OCI-LY1 (cell line): Measurements from ENCODE around the gene MAPK13.

ENCODE experiments used
- H2AFZ ChIP-seq: fragments of 200-600 bp; sonication (generic), shearing (Covaris generic); 2 replicates; pipeline ENCODE4 v1.6.0; 2014; ENCODE audit warnings: antibody characterized with exemption, mild to moderate bottlenecking, low read length
- H3F3A ChIP-seq: fragments of 200-600 bp; sonication (generic), shearing (Covaris generic); 2 replicates; pipeline ENCODE4 v1.6.0; 2014; ENCODE audit warnings: mild to moderate bottlenecking, antibody characterized with exemption, low read length, moderate library complexity; ENCODE audit not compliant: insufficient read depth
- H3K27ac ChIP-seq: fragments of 200-600 bp; sonication (generic); 2 replicates; pipeline ENCODE4 v1.5.1; 2014; ENCODE audit warnings: low read length, mixed run types, mild to moderate bottlenecking, low read depth; ENCODE audit not compliant: poor library complexity, severe bottlenecking
- H3K27me3 ChIP-seq: fragments of 200-600 bp; sonication (generic); 2 replicates; pipeline ENCODE4 v1.6.0; 2014; ENCODE audit warnings: antibody characterized with exemption, mild to moderate bottlenecking, low read length, moderate library complexity; ENCODE audit not compliant: insufficient read depth
- H3K36me3 ChIP-seq: fragments of 200-600 bp; sonication (generic); 2 replicates; pipeline ENCODE4 v1.6.1; 2014; ENCODE audit warnings: mild to moderate bottlenecking, antibody characterized with exemption, low read length, moderate library complexity, mixed read lengths; ENCODE audit not compliant: insufficient read depth
- H3K4me1 ChIP-seq: fragments of 200-600 bp; sonication (generic); 2 replicates; pipeline ENCODE4 v1.5.1; 2014; ENCODE audit warnings: mild to moderate bottlenecking, low read length, moderate library complexity; ENCODE audit not compliant: insufficient read depth, severe bottlenecking
- H3K4me2 ChIP-seq: fragments of 200-600 bp; sonication (generic), shearing (Covaris generic); 2 replicates; pipeline ENCODE4 v1.6.1; 2014; ENCODE audit warnings: low read length
- H3K4me3 ChIP-seq: fragments of 200-600 bp; sonication (generic); 2 replicates; pipeline ENCODE4 v1.5.1; 2014; ENCODE audit warnings: low read length, low read depth, mild to moderate bottlenecking, mixed read lengths; ENCODE audit not compliant: poor library complexity, severe bottlenecking
- H3K79me2 ChIP-seq: fragments of 200-600 bp; shearing (Covaris generic); 2 replicates; pipeline ENCODE4 v1.6.1; 2016; ENCODE audit warnings: mixed run types, low read length, mixed read lengths; ENCODE audit not compliant: insufficient read depth
- H3K9ac ChIP-seq: fragments of 200-600 bp; sonication (generic), shearing (Covaris generic); 2 replicates; pipeline ENCODE4 v1.6.1; 2014; ENCODE audit warnings: mild to moderate bottlenecking, low read length, mixed read lengths
- H3K9me2 ChIP-seq: fragments of 200-600 bp; sonication (generic), shearing (Covaris generic); 2 replicates; pipeline ENCODE4 v1.6.1; 2014; ENCODE audit warnings: low read depth, mild to moderate bottlenecking, low read length, mixed read lengths
- H3K9me3 ChIP-seq: fragments of 200-600 bp; shearing (Covaris generic); 2 replicates; pipeline ENCODE4 v1.6.1; 2014; ENCODE audit warnings: low read length, mixed read lengths
- H4K20me1 ChIP-seq: fragments of 200-600 bp; sonication (generic), shearing (Covaris generic); 2 replicates; pipeline ENCODE4 v1.6.0; 2016; ENCODE audit warnings: mild to moderate bottlenecking, low read length; ENCODE audit not compliant: insufficient read depth
- EZH2 ChIP-seq: fragments of 200-600 bp; sonication (generic), shearing (Covaris generic); IDR thresholded peaks from 2 replicates; pipeline ENCODE4 v1.8.0; 2017; ENCODE audit warnings: borderline replicate concordance, mixed run types, mild to moderate bottlenecking, antibody characterized with exemption, low read length, moderate library complexity, mixed read lengths
- TF ChIP-seq, protein P1 (sequence below): fragments of 200-600 bp; sonication (generic), shearing (Covaris generic); IDR thresholded peaks from 2 replicates; pipeline ENCODE4 v1.5.1; 2017; ENCODE audit warnings: mild to moderate bottlenecking, antibody characterized with exemption, low read length, moderate library complexity, mixed read lengths

Gene MAPK13

DNA sequence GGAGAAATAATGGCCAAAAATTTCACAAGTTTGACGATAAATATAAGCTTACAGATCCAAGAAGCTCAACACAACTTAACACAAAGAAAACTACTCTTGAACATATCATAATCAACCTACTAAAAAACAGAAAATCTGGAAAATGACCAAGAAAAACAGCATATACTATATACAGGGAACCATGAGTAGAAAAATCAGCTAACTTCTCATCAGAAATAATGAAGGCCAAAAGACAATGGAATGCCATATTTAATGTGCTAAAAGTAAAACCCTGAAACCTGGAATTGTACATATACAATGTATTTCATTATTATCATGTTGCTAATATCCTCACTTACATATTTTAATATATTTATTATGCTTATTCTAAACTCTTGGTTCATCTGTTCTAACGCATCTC, 25.3 kb downstream of the MAPK13 start:
- H3K4me2 ChIP-seq: no peak overlapping the region
- H2AFZ ChIP-seq: no peak overlapping the region
- no peaks in the 10 kb centered on the region; the same call in 1 of the 2 replicates for H3K36me3 ChIP-seq
- peaks cover 13% of the 10 kb centered on the region; the same call in 1 of the 2 replicates for H3K9me3 ChIP-seq
- H3K27ac ChIP-seq: no peak overlapping the region
- no peaks in the 10 kb centered on the region for H3K79me2 ChIP-seq
- H4K20me1 ChIP-seq: no peaks in the 10 kb centered on the region
- H3F3A ChIP-seq: no peaks in the 10 kb centered on the region
- H3K9ac ChIP-seq: no peak overlapping the region
- TF ChIP-seq EZH2: no peak
- TF ChIP-seq, protein P1, sequence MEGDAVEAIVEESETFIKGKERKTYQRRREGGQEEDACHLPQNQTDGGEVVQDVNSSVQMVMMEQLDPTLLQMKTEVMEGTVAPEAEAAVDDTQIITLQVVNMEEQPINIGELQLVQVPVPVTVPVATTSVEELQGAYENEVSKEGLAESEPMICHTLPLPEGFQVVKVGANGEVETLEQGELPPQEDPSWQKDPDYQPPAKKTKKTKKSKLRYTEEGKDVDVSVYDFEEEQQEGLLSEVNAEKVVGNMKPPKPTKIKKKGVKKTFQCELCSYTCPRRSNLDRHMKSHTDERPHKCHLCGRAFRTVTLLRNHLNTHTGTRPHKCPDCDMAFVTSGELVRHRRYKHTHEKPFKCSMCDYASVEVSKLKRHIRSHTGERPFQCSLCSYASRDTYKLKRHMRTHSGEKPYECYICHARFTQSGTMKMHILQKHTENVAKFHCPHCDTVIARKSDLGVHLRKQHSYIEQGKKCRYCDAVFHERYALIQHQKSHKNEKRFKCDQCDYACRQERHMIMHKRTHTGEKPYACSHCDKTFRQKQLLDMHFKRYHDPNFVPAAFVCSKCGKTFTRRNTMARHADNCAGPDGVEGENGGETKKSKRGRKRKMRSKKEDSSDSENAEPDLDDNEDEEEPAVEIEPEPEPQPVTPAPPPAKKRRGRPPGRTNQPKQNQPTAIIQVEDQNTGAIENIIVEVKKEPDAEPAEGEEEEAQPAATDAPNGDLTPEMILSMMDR: no peak
- no peak overlapping the region for H3K4me3 ChIP-seq
- H3K4me1 ChIP-seq: no peaks in the 10 kb centered on the region
- H3K9me2 ChIP-seq: no peaks in the 10 kb centered on the region
- H3K27me3 ChIP-seq: peaks cover 7% of the 10 kb centered on the region; the same call in 1 of the 2 replicates

DNA sequence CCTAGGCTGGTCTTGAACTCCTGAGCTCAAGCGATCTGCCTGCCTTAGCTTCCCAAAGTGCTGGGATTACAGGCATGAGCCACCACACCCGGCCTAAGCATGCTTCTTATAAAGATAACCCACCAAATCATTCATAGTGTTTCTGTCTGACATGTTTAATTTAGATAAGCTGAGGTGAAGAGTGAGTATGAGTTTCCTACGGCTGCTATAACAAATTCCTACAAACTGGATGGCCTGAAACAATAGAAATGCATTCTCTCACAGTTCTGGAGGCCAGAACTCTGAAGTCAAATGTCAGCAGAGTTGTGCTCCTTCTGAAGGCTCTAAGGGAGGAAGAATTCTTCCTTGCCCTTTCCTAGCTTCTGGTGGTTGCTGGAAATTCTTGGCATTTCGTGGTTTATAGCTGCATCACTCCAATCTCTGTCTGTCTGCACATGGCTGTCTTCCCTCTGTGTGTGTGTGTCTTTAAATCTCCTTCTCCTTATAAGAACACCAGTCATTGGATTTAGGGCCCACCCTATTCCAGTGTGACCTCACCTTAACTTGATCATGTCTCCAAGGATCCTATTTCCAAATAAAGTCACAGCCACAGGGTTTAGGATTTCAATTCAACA, 29.9 kb downstream of the MAPK13 start:
- H3K9ac ChIP-seq: no peak overlapping the region
- peaks cover 8% of the 10 kb centered on the region; the same call in 1 of the 2 replicates for H3K9me3 ChIP-seq
- no peaks in the 10 kb centered on the region for H3K4me1 ChIP-seq
- no peak overlapping the region for H3K27ac ChIP-seq
- H3K27me3 ChIP-seq: peaks cover 4% of the 10 kb centered on the region; the same call in 1 of the 2 replicates
- H3K36me3 ChIP-seq: no peaks in the 10 kb centered on the region; the same call in 1 of the 2 replicates
- H3F3A ChIP-seq: no peaks in the 10 kb centered on the region
- H2AFZ ChIP-seq: no peak overlapping the region
- no peaks in the 10 kb centered on the region for H3K9me2 ChIP-seq
- H4K20me1 ChIP-seq: no peaks in the 10 kb centered on the region
- H3K4me2 ChIP-seq: no peak overlapping the region
- no peaks in the 10 kb centered on the region for H3K79me2 ChIP-seq
- no peak overlapping the region for H3K4me3 ChIP-seq
- TF ChIP-seq EZH2: no peak
- TF ChIP-seq, protein P1: no peak

DNA sequence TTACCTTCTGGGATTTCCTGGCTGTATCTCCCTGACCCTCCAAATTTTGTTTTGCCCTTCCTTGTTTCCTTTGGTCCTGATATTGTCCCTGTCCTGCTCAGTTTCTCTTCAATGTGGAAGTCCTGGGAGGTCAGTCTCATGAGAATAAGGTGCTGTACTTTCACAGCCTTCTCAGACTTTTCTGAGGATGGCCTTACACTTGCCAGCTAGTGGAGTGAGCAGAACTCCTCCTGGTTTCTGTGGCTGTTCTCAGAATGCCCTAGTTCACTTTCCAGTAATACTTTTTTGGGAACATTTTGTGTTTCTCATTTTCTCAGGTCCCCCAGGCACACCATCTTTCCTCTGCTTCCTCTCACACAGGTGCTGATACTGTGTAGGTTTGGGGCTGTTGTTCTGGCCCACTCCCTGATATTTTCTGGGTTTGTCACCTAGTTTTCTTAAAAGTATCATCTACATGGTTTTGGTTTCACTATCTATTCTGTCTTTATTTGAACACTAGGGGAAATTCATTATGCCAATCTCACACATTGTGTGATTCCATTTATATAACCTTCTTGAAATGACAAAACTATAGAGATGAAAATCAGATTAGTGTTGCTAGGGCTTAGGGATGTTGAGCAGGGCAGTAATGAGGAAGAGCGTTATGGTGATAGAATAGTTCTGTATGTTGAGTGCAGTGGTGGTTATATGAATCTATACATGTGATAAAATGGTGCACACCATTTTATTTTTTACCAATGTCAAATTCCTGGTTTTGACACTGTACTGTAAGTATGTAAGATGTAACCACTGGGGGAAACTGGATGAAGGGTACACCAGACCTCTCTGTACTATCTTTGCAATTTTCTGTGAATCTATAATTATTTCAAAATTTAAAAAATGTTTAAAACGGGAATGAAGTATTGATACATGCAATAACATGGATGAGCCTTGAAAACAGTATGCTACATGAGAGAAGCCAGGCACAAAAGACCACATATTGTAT, 39.0 kb downstream of the MAPK13 start:
- no peaks in the 10 kb centered on the region for H3K4me1 ChIP-seq
- no peaks in the 10 kb centered on the region; the same call in 1 of the 2 replicates for H3K36me3 ChIP-seq
- no peak overlapping the region for H3K27ac ChIP-seq
- no peaks in the 10 kb centered on the region for H3K9me2 ChIP-seq
- TF ChIP-seq EZH2: no peak
- TF ChIP-seq, protein P1: no peak
- H3K79me2 ChIP-seq: no peaks in the 10 kb centered on the region
- 0 out of 2 replicates have a peak, but pooled peaks cover 3% of the 10 kb centered on the region for H3K9me3 ChIP-seq
- no peaks in the 10 kb centered on the region for H4K20me1 ChIP-seq
- H2AFZ ChIP-seq: no peak overlapping the region
- no peak overlapping the region for H3K4me3 ChIP-seq
- H3K4me2 ChIP-seq: no peak overlapping the region
- H3F3A ChIP-seq: no peaks in the 10 kb centered on the region
- no peaks in the 10 kb centered on the region for H3K27me3 ChIP-seq
- no peak overlapping the region for H3K9ac ChIP-seq
